Common myeloid progenitor, CD34-positive (primary cell): Measurements from ENCODE around the gene PI4KA.

Experiments used
- CTCF ChIA-PET: fragments of 350-600 bp; sonication (Branson Sonifier 250); formaldehyde crosslinking; loops from one replicate; lab custom pipeline; 2021; ENCODE audit warnings: antibody characterized with exemption; lab: Charles Lee
- POLR2A ChIA-PET: fragments of 350-600 bp; sonication (Branson Sonifier 250); formaldehyde crosslinking; loops from one replicate; lab custom pipeline; 2021; ENCODE audit warnings: antibody characterized with exemption; lab: Charles Lee
- DNase-seq, 3 donors: peaks; one replicate each; pipeline versions ENCODE4 v3.0.0 to v3.0.0-alpha.2; 2013
- H3K27ac ChIP-seq, 2 experiments: 1 replicate in 1 of 2; 2 replicates in 1 of 2; pipeline ENCODE4 v1.7.0; 2013; ENCODE audit warnings: inconsistent platforms in 2 of 2, low read length in 2 of 2, mild to moderate bottlenecking in 2 of 2, low read depth in 1 of 2, moderate library complexity in 1 of 2; ENCODE audit not compliant: severe bottlenecking in 2 of 2, insufficient read depth in 1 of 2, poor library complexity in 1 of 2
- H3K27me3 ChIP-seq, 5 experiments: replicated peaks in 2 of 5; 1 replicate in 3 of 5; 2 replicates in 2 of 5; pipeline versions ENCODE4 v1.6.1 to v1.7.0; 2013; ENCODE audit warnings: low read length in 4 of 5, mild to moderate bottlenecking in 2 of 5, moderate library complexity in 2 of 5, inconsistent platforms in 1 of 5; ENCODE audit not compliant: insufficient read depth in 5 of 5, control insufficient read depth in 4 of 5
- H3K36me3 ChIP-seq, 4 experiments: 1 replicate in 2 of 4; 2 replicates in 2 of 4; pipeline versions ENCODE4 v1.6.1 to v1.7.0; 2013; ENCODE audit warnings: low read length in 3 of 4, control low read depth in 1 of 4, mild to moderate bottlenecking in 1 of 4; ENCODE audit not compliant: control insufficient read depth in 4 of 4, insufficient read depth in 4 of 4
- H3K4me1 ChIP-seq, 4 experiments: 1 replicate in 3 of 4; 2 replicates in 1 of 4; pipeline versions ENCODE4 v1.6.1 to v1.7.1; 2013; ENCODE audit warnings: low read length in 3 of 4, mild to moderate bottlenecking in 3 of 4, control low read depth in 1 of 4, inconsistent platforms in 1 of 4, moderate library complexity in 1 of 4; ENCODE audit not compliant: control insufficient read depth in 4 of 4, insufficient read depth in 4 of 4; ENCODE audit errors: control extremely low read depth in 1 of 4
- H3K4me3 ChIP-seq, 7 experiments: 1 replicate in 4 of 7; 2 replicates in 3 of 7; pipeline versions ENCODE4 v1.5.1 to v1.7.0; 2013; ENCODE audit warnings: mild to moderate bottlenecking in 7 of 7, low read length in 6 of 7, moderate library complexity in 6 of 7, inconsistent platforms in 2 of 7, low read depth in 2 of 7, control low read depth in 1 of 7; ENCODE audit not compliant: insufficient read depth in 4 of 7, control insufficient read depth in 1 of 7; ENCODE audit errors: extremely low read depth in 1 of 7
- H3K9me3 ChIP-seq, 5 experiments: 1 replicate in 4 of 5; 2 replicates in 1 of 5; pipeline versions ENCODE4 v1.6.1 to v1.7.1; 2013; ENCODE audit warnings: low read length in 4 of 5, mild to moderate bottlenecking in 2 of 5, inconsistent platforms in 1 of 5, low read depth in 1 of 5, moderate library complexity in 1 of 5; ENCODE audit not compliant: control insufficient read depth in 4 of 5, insufficient read depth in 2 of 5; ENCODE audit errors: control extremely low read depth in 1 of 5
- WGBS: methylation state at CpG from one replicate; pipeline ENCODE4 v1.1.5; 2013; ENCODE audit not compliant: insufficient coverage; 5-methylcytosine and 5-hydroxymethylcytosine counted together

The PI4KA gene

DNA sequence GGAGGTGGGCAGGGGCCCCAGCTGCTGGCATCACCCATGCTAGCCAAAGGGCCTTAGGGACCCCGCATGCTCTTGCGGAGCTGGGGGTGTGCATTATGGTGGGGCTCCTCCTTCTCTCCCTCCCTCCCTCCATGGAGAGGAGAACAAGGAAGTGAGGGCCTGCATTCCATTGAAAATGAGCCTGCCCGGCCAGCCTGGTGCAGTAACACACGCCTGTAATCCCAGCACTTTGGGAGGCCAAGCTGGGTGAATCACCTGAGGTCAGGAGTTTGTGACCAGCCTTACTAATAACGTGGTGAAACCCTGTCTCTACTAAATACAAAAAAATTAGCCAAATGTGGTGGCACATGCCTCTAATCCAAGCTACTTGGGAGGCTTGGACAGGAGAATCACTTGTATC lies 22.6 kb upstream of the PI4KA start:
- H3K4me1 ChIP-seq: peaks cover 0 to 11% (median 10%) of the 10 kb centered on the region in 4 experiments
- H3K36me3 ChIP-seq: peaks cover 13 to 51% (median 47%) of the 10 kb centered on the region in 4 experiments
- WGBS: 100% methylated on average over 2 of the region's 5 CpGs
- DNase-seq: no peak
- no peaks in the 10 kb centered on the region for H3K27me3 ChIP-seq
- H3K4me3 ChIP-seq: no peak overlapping the region
- no peaks in the 10 kb centered on the region for H3K9me3 ChIP-seq
- CTCF ChIA-PET: interaction anchor here (0.9 to 2.3 kb wide), 2 partner anchors 12 to 78 kb away, joined by 3 to 8 read pairs; no protein-coding TSS in a partner anchor
- no peak overlapping the region for H3K27ac ChIP-seq
- POLR2A ChIA-PET: no interaction called here

DNA sequence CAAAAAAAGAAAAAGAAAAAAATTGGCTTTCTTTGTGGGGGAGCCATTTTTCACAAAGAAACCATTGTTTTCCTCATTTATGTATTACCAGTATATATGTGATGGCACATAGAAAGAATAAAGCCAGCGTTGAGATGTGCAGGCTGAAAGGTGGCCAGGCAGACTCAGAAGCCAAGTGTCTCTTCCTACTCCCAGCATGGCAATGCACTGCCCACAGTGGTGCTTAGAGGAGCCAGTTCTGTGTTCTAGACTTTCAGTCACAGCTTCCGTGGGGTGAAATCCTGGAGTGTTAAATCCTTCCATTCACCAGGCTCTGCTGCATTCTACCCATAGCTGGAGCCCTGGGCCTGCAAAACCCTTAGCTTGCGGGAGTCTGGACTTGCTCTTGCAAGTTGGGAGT lies 19.1 kb upstream of the PI4KA start:
- H3K9me3 ChIP-seq: no peaks in the 10 kb centered on the region
- no peak for DNase-seq
- peaks cover 9 to 51% (median 44%) of the 10 kb centered on the region in 4 experiments for H3K36me3 ChIP-seq
- ChIA-PET CTCF (interaction anchor here (1.2 kb wide), 1 partner anchor 14 kb away, joined by 3 read pairs; no protein-coding TSS in a partner anchor), POLR2A (no interaction called here)
- 100% methylated on average over 2 of the region's 3 CpGs for WGBS
- H3K27ac ChIP-seq: no peak overlapping the region
- no peaks in the 10 kb centered on the region for H3K4me1 ChIP-seq
- H3K4me3 ChIP-seq: no peak overlapping the region
- H3K27me3 ChIP-seq: no peaks in the 10 kb centered on the region

DNA sequence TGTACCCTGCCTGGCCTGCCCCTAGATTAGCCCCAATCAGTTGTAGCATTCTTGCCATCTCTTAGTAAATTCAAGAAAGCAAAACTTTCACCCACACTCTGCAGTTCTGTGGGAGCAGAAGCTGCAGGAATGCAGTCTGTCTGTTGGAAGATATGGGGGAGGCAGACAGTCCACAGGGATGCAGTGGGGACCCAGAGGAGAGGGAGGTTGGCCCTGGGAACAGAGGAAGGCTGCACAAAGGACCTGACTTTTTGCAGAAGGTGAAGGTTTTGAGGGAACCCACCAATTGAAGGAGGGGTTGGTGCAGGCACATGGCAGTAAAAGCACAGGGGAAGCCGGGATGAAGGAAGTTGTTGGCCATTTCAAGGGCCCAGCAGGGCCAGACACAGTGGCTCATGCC lies 16.7 kb upstream of the PI4KA start:
- ChIA-PET CTCF (interaction anchor here (1.2 to 2.0 kb wide), 3 partner anchors 10 to 57 kb away, joined by 3 to 8 read pairs (median 3); no protein-coding TSS in a partner anchor), POLR2A (no interaction called here)
- peaks cover 2 to 42% (median 28%) of the 10 kb centered on the region in 4 experiments for H3K36me3 ChIP-seq
- H3K27me3 ChIP-seq: no peaks in the 10 kb centered on the region
- H3K9me3 ChIP-seq: no peaks in the 10 kb centered on the region
- no peak overlapping the region for H3K27ac ChIP-seq
- no peak for DNase-seq
- no peak overlapping the region for H3K4me3 ChIP-seq
- 100% methylated on average over 1 of the region's 1 CpG for WGBS
- no peaks in the 10 kb centered on the region for H3K4me1 ChIP-seq

DNA sequence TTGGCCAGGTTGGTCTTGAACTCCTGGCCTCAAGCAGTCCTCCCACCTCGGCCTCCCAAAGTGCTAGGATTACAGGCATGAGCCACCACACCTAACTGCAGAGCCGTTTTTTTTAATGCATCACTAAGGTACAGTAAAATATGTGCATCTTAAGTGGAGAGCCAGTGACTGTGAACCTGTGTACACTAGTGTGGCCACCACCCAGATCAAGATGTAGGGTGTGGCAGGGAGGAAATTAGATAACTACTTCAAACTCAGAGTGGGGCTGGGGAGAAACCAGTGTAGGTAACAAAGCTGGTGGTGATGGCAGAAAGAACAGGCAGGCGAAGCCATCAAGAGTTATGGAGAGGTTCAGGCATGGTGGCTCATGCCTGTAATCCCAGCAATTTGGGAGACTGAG lies 14.6 kb upstream of the PI4KA start:
- Histone ChIP-seq H3K27ac (no peak overlapping the region), H3K4me3 (no peak overlapping the region), H3K27me3 (no peaks in the 10 kb centered on the region), H3K9me3 (no peaks in the 10 kb centered on the region), H3K4me1 (no peaks in the 10 kb centered on the region), H3K36me3 (peaks cover 2 to 46% (median 28%) of the 10 kb centered on the region in 4 experiments)
- POLR2A ChIA-PET: no interaction called here
- DNase-seq: no peak
- CTCF ChIA-PET: no interaction called here
- 100% methylated on average over 3 of the region's 3 CpGs for WGBS

DNA sequence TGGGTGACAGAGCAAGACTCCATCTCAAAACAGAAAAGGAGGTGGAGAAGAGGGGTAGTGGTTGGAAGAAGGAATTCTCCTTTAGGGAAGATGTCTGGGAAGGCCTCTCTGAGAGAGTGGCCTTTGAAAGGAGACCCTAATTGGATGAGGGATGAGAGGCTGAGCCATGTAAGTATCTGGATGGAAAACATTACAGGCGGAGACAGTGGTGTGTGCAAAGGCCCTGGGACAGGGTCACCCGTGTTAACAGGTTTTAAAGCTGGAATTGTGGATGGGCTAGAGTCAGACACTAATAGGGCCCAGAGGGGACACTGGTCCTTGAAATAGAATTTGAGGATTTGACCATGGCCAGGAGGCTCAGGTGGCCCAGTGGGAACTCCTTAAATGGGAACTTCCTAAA lies 10.6 kb upstream of the PI4KA start:
- peaks cover 2 to 33% (median 17%) of the 10 kb centered on the region in 4 experiments for H3K36me3 ChIP-seq
- no peaks in the 10 kb centered on the region for H3K27me3 ChIP-seq
- 96% methylated on average over 2 of the region's 2 CpGs for WGBS
- H3K9me3 ChIP-seq: no peaks in the 10 kb centered on the region
- POLR2A ChIA-PET: no interaction called here
- CTCF ChIA-PET: interaction anchor here (1.0 to 2.4 kb wide), 5 partner anchors 10 to 23 kb away, joined by 3 to 11 read pairs (median 3); no protein-coding TSS in a partner anchor
- H3K27ac ChIP-seq: peak overlapping the region in 1 of 2 experiments; percentile 85
- peaks cover 0 to 21% (median 15%) of the 10 kb centered on the region in 4 experiments for H3K4me1 ChIP-seq
- DNase-seq: no peak
- H3K4me3 ChIP-seq: no peak overlapping the region

DNA sequence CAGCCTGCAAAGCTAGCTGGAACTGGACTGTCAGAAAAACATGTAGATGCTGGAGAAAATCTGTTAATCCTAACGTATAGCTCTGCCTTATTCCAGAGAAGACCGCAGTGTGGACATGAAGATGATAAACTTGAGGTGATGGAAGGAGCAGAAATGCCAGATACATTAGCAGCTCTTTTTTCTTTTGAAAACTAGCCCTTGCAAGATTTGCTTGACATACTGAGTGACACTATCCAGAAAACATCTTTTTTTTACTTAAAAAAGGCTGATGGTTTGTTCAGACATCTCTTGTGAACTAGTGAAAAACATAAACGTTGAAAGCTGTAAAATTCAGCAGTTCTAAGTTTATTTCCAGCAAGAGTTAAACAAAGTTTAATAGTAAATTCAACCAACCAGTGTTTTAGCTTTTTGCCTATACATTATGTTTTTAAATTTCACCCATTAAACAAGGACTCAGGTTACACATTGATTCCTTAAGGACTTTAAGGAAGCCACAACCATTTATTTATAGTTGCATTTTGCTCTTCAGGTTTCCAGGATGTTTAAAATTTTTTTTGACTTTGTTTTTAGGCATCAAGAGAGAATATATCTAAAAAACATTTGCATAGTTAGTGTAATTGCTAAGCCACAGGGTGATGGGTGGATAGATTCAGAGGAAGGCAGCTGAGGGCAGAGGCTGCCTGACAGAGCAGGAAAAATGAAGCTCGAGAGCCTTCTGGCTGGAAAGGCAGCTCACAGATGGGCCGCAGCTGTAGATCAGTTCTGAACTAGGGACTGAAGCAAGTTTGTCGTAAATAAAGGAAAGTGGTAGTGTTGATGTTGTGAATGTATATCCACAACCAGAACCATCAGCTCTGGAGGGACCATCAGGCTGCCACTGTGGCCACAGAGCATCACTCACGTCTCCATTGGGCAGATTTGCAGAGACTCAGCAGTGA lies 9.7 kb upstream of the PI4KA start:
- CTCF ChIA-PET: interaction anchor here (0.6 to 3.0 kb wide), 12 partner anchors 9 to 43 kb away, joined by 3 to 17 read pairs (median 3); partner anchors contain the start of gene SNAP29
- H3K36me3 ChIP-seq: peaks cover 2 to 36% (median 16%) of the 10 kb centered on the region in 4 experiments
- H3K4me1 ChIP-seq: peaks cover 0 to 30% (median 16%) of the 10 kb centered on the region in 4 experiments
- POLR2A ChIA-PET: interaction anchor here (1.0 kb wide), 1 partner anchor 12 kb away, joined by 4 read pairs; no protein-coding TSS in a partner anchor
- H3K9me3 ChIP-seq: no peaks in the 10 kb centered on the region
- H3K4me3 ChIP-seq: no peak overlapping the region
- no peaks in the 10 kb centered on the region for H3K27me3 ChIP-seq
- no peak for DNase-seq
- WGBS: 87% methylated on average over 6 of the region's 7 CpGs
- H3K27ac ChIP-seq: peak overlapping the region in 1 of 2 experiments; percentile 85
